SU-DHL-6 (cell line): Measurements from ENCODE around the gene ECT2.

Experiments used
- H2AFZ ChIP-seq: fragments of 200-600 bp; sonication (generic); 2 replicates; pipeline ENCODE4 v1.6.1; 2014; ENCODE audit warnings: low read depth, mild to moderate bottlenecking, moderate library complexity, mixed read lengths, antibody characterized with exemption, low read length; ENCODE audit not compliant: severe bottlenecking
- H3F3A ChIP-seq: fragments of 200-600 bp; shearing (Covaris generic); 2 replicates; pipeline ENCODE4 v1.6.0; 2016; ENCODE audit warnings: antibody characterized with exemption, mild to moderate bottlenecking; ENCODE audit not compliant: insufficient read depth
- H3K27ac ChIP-seq: fragments of 200-600 bp; sonication (generic); 2 replicates; pipeline ENCODE4 v1.5.1; 2016; ENCODE audit warnings: low read depth, mild to moderate bottlenecking, low read length, moderate library complexity, mixed read lengths
- H3K27me3 ChIP-seq: fragments of 200-600 bp; sonication (generic), shearing (Covaris generic); 2 replicates; pipeline ENCODE4 v1.6.0; 2014; ENCODE audit warnings: mild to moderate bottlenecking, low read length
- H3K36me3 ChIP-seq: fragments of 200-600 bp; sonication (generic); 2 replicates; pipeline ENCODE4 v1.6.1; 2014; ENCODE audit warnings: mild to moderate bottlenecking, low read length, mixed read lengths
- H3K4me2 ChIP-seq: fragments of 300-600, 200-600 bp; shearing (Covaris generic), sonication (generic); 2 replicates; pipeline ENCODE4 v1.6.0; 2014; ENCODE audit warnings: low read length, low read depth, mild to moderate bottlenecking; ENCODE audit not compliant: poor library complexity, severe bottlenecking
- H3K4me3 ChIP-seq: fragments of 200-600 bp; sonication (generic); 2 replicates; pipeline ENCODE4 v1.5.1; 2014; ENCODE audit warnings: antibody characterized with exemption, low read length, mild to moderate bottlenecking, mixed read lengths; ENCODE audit not compliant: insufficient read depth, poor library complexity, severe bottlenecking
- H3K79me2 ChIP-seq: fragments of 200-600 bp; sonication (generic); 2 replicates; pipeline ENCODE4 v1.6.1; 2014; ENCODE audit warnings: mild to moderate bottlenecking, low read length, moderate library complexity; ENCODE audit not compliant: insufficient read depth
- H3K9ac ChIP-seq: fragments of 200-600 bp; sonication (generic); 2 replicates; pipeline ENCODE4 v1.7.0; 2014; ENCODE audit warnings: mild to moderate bottlenecking, low read length
- H3K9me2 ChIP-seq: fragments of 200-600 bp; sonication (generic); replicated peaks from 2 replicates; pipeline ENCODE4 v1.6.1; 2014; ENCODE audit warnings: low read length; ENCODE audit not compliant: insufficient read depth
- H3K9me3 ChIP-seq: fragments of 200-600 bp; sonication (generic); 2 replicates; pipeline ENCODE4 v1.6.1; 2014; ENCODE audit warnings: low read length, mixed read lengths; ENCODE audit not compliant: insufficient read depth
- H4K20me1 ChIP-seq: fragments of 200-600 bp; sonication (generic); 2 replicates; pipeline ENCODE4 v1.6.1; 2014; ENCODE audit warnings: low read depth, mild to moderate bottlenecking, antibody characterized with exemption, low read length, moderate library complexity, mixed read lengths
- EZH2phosphoT487 ChIP-seq: fragments of 200-600 bp; sonication (generic), shearing (Covaris generic); conservative IDR thresholded peaks from 2 replicates; pipeline ENCODE4 v1.6.1; 2018; ENCODE audit warnings: mild to moderate bottlenecking, antibody characterized with exemption, low read length, moderate library complexity, mixed read lengths
- TF ChIP-seq, protein P1 (sequence below): fragments of 200-600 bp; sonication (generic); IDR thresholded peaks from one replicate; pipeline ENCODE4 v1.5.1; 2017; ENCODE audit warnings: antibody characterized with exemption, mild to moderate bottlenecking, low read length, moderate library complexity; ENCODE audit not compliant: insufficient read depth, poor library complexity, severe bottlenecking

Gene ECT2

DNA sequence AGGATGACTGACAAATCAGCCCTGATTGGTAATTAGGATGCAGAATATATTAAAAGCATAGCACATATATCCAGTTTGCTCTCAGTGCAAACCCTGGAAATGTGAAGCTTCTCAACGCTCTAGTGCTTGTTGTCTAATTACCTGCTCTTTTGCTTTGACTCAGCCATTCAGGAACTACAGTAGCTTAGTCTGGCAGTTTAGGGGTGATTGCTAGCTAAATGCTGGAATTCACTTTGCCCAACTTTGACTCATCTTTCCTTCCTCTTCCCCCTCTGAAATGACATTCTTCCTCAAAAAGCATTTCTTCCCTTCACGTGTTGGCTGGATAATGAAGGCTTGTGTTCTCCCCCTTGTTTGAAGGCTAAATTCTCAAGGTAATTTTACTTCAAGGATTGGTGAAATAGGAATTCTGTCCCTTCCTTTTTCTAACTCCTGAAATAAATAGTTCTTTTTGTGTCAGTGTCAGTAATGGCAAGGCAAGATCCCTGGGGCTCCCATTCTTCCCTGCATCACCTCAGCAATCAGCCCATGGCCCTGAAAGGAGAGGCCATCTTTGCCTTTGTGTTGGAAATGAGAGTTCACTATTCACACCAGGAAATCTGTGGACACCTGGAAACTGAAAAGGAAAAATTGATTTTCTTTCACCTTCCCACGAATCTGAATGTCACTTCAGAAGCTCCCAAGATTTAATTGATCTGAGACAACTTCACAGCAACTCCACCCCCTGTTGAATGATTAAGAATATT is 103.6 kb downstream of the ECT2 start:
- no peaks in the 10 kb centered on the region for H3K27me3 ChIP-seq
- no peak overlapping the region for H3K9ac ChIP-seq
- H3K79me2 ChIP-seq, result no peaks in the 10 kb centered on the region
- H3K36me3 ChIP-seq, result no peaks in the 10 kb centered on the region
- no peak overlapping the region for H3K27ac ChIP-seq
- no peak overlapping the region for H3K4me2 ChIP-seq
- no peaks in the 10 kb centered on the region for H3F3A ChIP-seq
- no peak overlapping the region for H2AFZ ChIP-seq
- H3K4me3 ChIP-seq, result no peak overlapping the region
- H4K20me1 ChIP-seq, result no peaks in the 10 kb centered on the region
- H3K9me2 ChIP-seq, result no peaks in the 10 kb centered on the region; the same call in 1 of the 2 replicates
- no peak for TF ChIP-seq EZH2phosphoT487
- TF ChIP-seq, protein P1, sequence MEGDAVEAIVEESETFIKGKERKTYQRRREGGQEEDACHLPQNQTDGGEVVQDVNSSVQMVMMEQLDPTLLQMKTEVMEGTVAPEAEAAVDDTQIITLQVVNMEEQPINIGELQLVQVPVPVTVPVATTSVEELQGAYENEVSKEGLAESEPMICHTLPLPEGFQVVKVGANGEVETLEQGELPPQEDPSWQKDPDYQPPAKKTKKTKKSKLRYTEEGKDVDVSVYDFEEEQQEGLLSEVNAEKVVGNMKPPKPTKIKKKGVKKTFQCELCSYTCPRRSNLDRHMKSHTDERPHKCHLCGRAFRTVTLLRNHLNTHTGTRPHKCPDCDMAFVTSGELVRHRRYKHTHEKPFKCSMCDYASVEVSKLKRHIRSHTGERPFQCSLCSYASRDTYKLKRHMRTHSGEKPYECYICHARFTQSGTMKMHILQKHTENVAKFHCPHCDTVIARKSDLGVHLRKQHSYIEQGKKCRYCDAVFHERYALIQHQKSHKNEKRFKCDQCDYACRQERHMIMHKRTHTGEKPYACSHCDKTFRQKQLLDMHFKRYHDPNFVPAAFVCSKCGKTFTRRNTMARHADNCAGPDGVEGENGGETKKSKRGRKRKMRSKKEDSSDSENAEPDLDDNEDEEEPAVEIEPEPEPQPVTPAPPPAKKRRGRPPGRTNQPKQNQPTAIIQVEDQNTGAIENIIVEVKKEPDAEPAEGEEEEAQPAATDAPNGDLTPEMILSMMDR, result no peak
- H3K9me3 ChIP-seq, result no peaks in the 10 kb centered on the region

DNA sequence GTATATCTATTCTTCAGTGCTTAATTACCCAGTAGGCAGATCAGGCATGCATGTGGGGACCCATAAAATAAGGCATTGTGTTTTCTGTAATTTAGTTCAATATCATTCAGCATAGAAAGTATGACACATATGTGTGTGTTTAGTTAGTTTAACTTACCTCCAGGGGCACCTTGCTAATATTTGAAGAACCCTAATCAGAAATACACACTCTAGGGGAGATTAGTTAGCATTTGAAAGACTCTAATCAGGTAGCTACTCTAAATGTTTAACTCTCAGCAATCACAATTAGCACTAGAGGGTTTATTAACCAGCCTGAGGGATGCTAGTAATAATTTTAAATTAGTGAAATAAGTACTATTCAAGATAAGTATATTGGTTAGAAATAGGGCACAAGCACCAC is 104.5 kb downstream of the ECT2 start:
- TF ChIP-seq, protein P1, result no peak
- TF ChIP-seq EZH2phosphoT487, result no peak
- Histone ChIP-seq H3F3A (no peaks in the 10 kb centered on the region), H3K36me3 (no peaks in the 10 kb centered on the region), H3K79me2 (no peaks in the 10 kb centered on the region), H3K4me3 (no peak overlapping the region), H2AFZ (no peak overlapping the region), H3K27ac (no peak overlapping the region), H3K9me2 (no peaks in the 10 kb centered on the region; the same call in 1 of the 2 replicates), H3K9me3 (no peaks in the 10 kb centered on the region), H3K4me2 (no peak overlapping the region), H3K9ac (no peak overlapping the region), H3K27me3 (no peaks in the 10 kb centered on the region), H4K20me1 (no peaks in the 10 kb centered on the region)

DNA sequence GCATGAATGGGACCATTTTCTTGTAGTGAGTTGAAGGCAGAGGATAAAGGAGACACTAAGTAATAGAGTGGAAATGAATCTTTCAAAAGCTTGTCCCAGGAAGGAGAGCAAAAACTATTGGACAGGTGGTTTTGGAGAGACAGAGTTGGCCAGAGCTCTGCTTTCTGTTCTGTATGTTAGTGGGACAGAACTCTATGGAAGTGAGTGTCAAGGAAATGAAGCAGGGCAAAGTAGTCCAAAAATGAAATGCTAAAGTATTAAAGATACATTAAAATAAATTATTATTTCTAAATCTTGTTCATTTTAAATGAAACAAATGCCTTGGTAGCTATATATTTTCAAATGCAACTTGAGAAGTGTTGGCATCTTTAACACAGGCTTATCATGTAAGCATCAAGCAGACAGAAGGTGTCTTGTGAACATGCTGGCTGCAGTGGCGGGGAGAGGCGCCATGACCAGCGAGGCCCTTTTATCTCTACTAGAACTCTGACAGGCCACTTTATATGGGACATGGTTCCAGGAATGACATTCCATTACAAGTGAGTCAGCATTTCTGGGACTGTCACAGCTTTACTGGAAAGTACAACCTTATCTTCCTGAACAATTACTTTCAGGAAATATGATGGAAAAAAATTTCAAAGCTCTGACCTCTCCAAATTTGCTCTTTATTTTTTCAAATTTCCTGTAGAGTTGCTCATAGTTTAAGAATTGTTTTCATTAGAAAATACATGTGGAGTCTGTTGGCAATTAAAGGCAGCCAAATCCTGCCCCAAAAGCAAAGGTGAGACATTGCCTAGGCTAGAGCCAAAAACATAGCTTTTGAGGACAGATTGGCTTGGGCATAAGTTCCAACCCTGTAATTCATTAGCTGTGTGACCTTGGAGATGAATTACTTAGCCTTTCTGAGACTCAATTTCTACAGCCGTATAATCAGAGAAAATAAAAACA is 106.5 kb downstream of the ECT2 start:
- no peak for TF ChIP-seq EZH2phosphoT487
- TF ChIP-seq, protein P1, result no peak
- Histone ChIP-seq H3K27me3 (no peaks in the 10 kb centered on the region), H3K9me3 (no peaks in the 10 kb centered on the region), H4K20me1 (no peaks in the 10 kb centered on the region), H3K79me2 (no peaks in the 10 kb centered on the region), H2AFZ (no peak overlapping the region), H3K27ac (no peak overlapping the region), H3K9ac (no peak overlapping the region), H3K4me2 (no peak overlapping the region), H3K4me3 (no peak overlapping the region), H3F3A (no peaks in the 10 kb centered on the region), H3K9me2 (no peaks in the 10 kb centered on the region; the same call in 1 of the 2 replicates), H3K36me3 (no peaks in the 10 kb centered on the region)
